Measurements from ENCODE around the gene TNFRSF13B. TPM values are rescaled to one million over a fixed set of nuclear protein-coding genes. Genes with fewer than 3 reads are reported as not detected.
"Not testable (repeated sequence)": the region's sequence is repeated elsewhere in the genome, so short reads cannot be mapped to it uniquely, and the experiment has no call there.

The TNFRSF13B gene
- under 1 TPM in 2 of 3 donors, not detected in 1; 0.14 to 0.15 TPM for polyA plus RNA-seq

- no peak within 1 kb of the TSS for H3K27ac ChIP-seq (ENCODE audit: low read depth, low read length)
- 90 to 96% (median 93%) methylated on average over 17 of the region's 17 CpGs for WGBS, 3 donors
These were observed at the start of gene TNFRSF13B for GRCh38 chr17:16971458-16972338. TSS of gene TNFRSF13B (minus strand) at chr17:16972118. CDS start at chr17:16972075, 43 bp downstream.

GRCh38 chr17:17021194-17021863, 49.4 kb upstream of the TNFRSF13B start:
- H3K27ac ChIP-seq (ENCODE audit: low read depth, low read length), result no peak overlapping the region
- WGBS, 3 donors, result 29 to 67% (median 54%) methylated on average over 15 of the region's 15 CpGs

- 87 to 91% (median 90%) methylated on average over 8 of the region's 8 CpGs for WGBS, 3 donors
- no peak overlapping the region for H3K27ac ChIP-seq (ENCODE audit: low read depth, low read length)
These were observed 48.9 kb upstream of the TNFRSF13B start for GRCh38 chr17:17020821-17021193.

- 93 to 98% (median 97%) methylated on average over 13 of the region's 13 CpGs for WGBS, 3 donors
- H3K27ac ChIP-seq (ENCODE audit: low read depth, low read length), result no peak overlapping the region
These were observed 48.1 kb upstream of the TNFRSF13B start for GRCh38 chr17:17019891-17020456.

GRCh38 chr17:17019430-17019762, 47.5 kb upstream of the TNFRSF13B start:
- no peak overlapping the region for H3K27ac ChIP-seq (ENCODE audit: low read depth, low read length)
- WGBS, 3 donors, result 82 to 91% (median 90%) methylated on average over 4 to 5 of the region's 5 CpGs

GRCh38 chr17:17018612-17019429, 46.9 kb upstream of the TNFRSF13B start:
- WGBS, 3 donors, result 54 to 99% (median 94%) methylated on average over 9 to 10 of the region's 10 CpGs
- no peak overlapping the region for H3K27ac ChIP-seq (ENCODE audit: low read depth, low read length)

- no peak overlapping the region for H3K27ac ChIP-seq (ENCODE audit: low read depth, low read length)
- WGBS, 3 donors, result 65 to 87% (median 67%) methylated on average over 11 of the region's 11 CpGs
These were observed 46.1 kb upstream of the TNFRSF13B start for GRCh38 chr17:17018021-17018441.

- 92 to 95% (median 95%) methylated on average over 8 of the region's 8 CpGs for WGBS, 3 donors
- H3K27ac ChIP-seq (ENCODE audit: low read depth, low read length), result no peak overlapping the region
These were observed 45.6 kb upstream of the TNFRSF13B start for GRCh38 chr17:17017343-17018014.

- WGBS, 3 donors, result 77 to 84% (median 79%) methylated on average over 8 of the region's 8 CpGs
- H3K27ac ChIP-seq (ENCODE audit: low read depth, low read length), result not testable (repeated sequence)
These were observed 44.6 kb upstream of the TNFRSF13B start for GRCh38 chr17:17016199-17017197.

GRCh38 chr17:17015230-17015629, 43.3 kb upstream of the TNFRSF13B start:
- 85 to 95% (median 88%) methylated on average over 6 of the region's 6 CpGs for WGBS, 3 donors

GRCh38 chr17:17014748-17015124, 42.8 kb upstream of the TNFRSF13B start:
- H3K27ac ChIP-seq (ENCODE audit: low read depth, low read length), result not testable (repeated sequence)
- WGBS, 3 donors, result 85 to 91% (median 87%) methylated on average over 9 of the region's 9 CpGs

More at GRCh38 chr17:17015230-17015629, 43.3 kb upstream of the TNFRSF13B start:
- H3K27ac ChIP-seq (ENCODE audit: low read depth, low read length), result no peak overlapping the region

- H3K27ac ChIP-seq (ENCODE audit: low read depth, low read length), result not testable (repeated sequence)
- WGBS, 3 donors, result 90 to 92% (median 91%) methylated on average over 12 to 13 of the region's 14 CpGs
These were observed 42.2 kb upstream of the TNFRSF13B start for GRCh38 chr17:17013828-17014747.

GRCh38 chr17:17011043-17011907, 39.4 kb upstream of the TNFRSF13B start:
- 19 to 66% (median 22%) methylated on average over 3 to 6 of the region's 12 CpGs for WGBS, 3 donors
- not testable (repeated sequence) for H3K27ac ChIP-seq (ENCODE audit: low read depth, low read length)

- WGBS, 3 donors, result 44 to 62% (median 47%) methylated on average over 4 to 5 of the region's 12 CpGs
These were observed 38.7 kb upstream of the TNFRSF13B start for GRCh38 chr17:17010545-17011034.

GRCh38 chr17:17009972-17010371, 38.1 kb upstream of the TNFRSF13B start:
- 36 to 68% (median 65%) methylated on average over 1 of the region's 4 CpGs for WGBS, 3 donors
- not testable (repeated sequence) for H3K27ac ChIP-seq (ENCODE audit: low read depth, low read length)

More at GRCh38 chr17:17010545-17011034, 38.7 kb upstream of the TNFRSF13B start:
- not testable (repeated sequence) for H3K27ac ChIP-seq (ENCODE audit: low read depth, low read length)

Measured in adipose tissue (tissue), 3 donors.